ENCODE data around the gene DACT2.
"Not testable (repeated sequence)": the region's sequence is repeated elsewhere in the genome, so short reads cannot be mapped to it uniquely, and the experiment has no call there.

Gene DACT2

GRCh38 chr6:168280899-168281245, 38.7 kb downstream of the DACT2 start:
- DNase-seq: no peak

- DNase-seq: no peak
Measured at GRCh38 chr6:168280020-168280898, 39.3 kb downstream of the DACT2 start.

- DNase-seq: no peak
Measured at GRCh38 chr6:168279403-168279935, 40.1 kb downstream of the DACT2 start.

GRCh38 chr6:168278904-168279303, 40.7 kb downstream of the DACT2 start:
- no peak for DNase-seq

GRCh38 chr6:168277274-168277669, 42.3 kb downstream of the DACT2 start:
- DNase-seq: no peak

GRCh38 chr6:168276576-168277273, 42.9 kb downstream of the DACT2 start:
- no peak for DNase-seq

- no peak for DNase-seq
Measured at GRCh38 chr6:168275168-168275567, 44.4 kb downstream of the DACT2 start.

- DNase-seq: no peak
Measured at GRCh38 chr6:168274037-168274952, 45.3 kb downstream of the DACT2 start.

GRCh38 chr6:168273441-168274036, 46.0 kb downstream of the DACT2 start:
- DNase-seq: no peak

GRCh38 chr6:168272415-168273325, 46.9 kb downstream of the DACT2 start:
- no peak for DNase-seq

- DNase-seq: no peak
Measured at GRCh38 chr6:168270274-168271172, 49.1 kb downstream of the DACT2 start.

GRCh38 chr6:168269455-168270243, 49.9 kb downstream of the DACT2 start:
- no peak for DNase-seq

GRCh38 chr6:168268755-168269154, 50.8 kb downstream of the DACT2 start:
- no peak for DNase-seq

- DNase-seq: not testable (repeated sequence)
Measured at GRCh38 chr6:168267779-168268178, 51.8 kb downstream of the DACT2 start.

GRCh38 chr6:168265827-168266815, 53.5 kb downstream of the DACT2 start:
- DNase-seq: no peak

- no peak for DNase-seq
Measured at GRCh38 chr6:168265394-168265793, 54.2 kb downstream of the DACT2 start.

GRCh38 chr6:168264593-168265335, 54.8 kb downstream of the DACT2 start:
- no peak for DNase-seq
